Left lung (tissue), 10 donors: ENCODE results near the gene ANXA3. TPM values are rescaled to one million over a fixed set of nuclear protein-coding genes. Genes with fewer than 3 reads are reported as not detected.

Experiments used
- ATAC-seq: fragments of 200-7000 bp; cut with Tn5 transposase; one replicate; pipeline ENCODE4 v1.9.1; 2020; ENCODE audit warnings: moderate library complexity
- DNase-seq, 4 donors: peaks; one replicate each; pipeline ENCODE4 v3.0.0-alpha.2; 2013 to 2020
- H3K27ac ChIP-seq, 2 donors: fragments of 200-600 bp; sonication (generic) in 1 of 2; one replicate each; pipeline versions ENCODE4 v1.5.0 to v1.8.0; 2020 to 2021
- H3K27me3 ChIP-seq, 2 donors: fragments of 200-600 bp; sonication (generic) in 1 of 2; one replicate each; pipeline versions ENCODE4 v1.5.0 to v1.8.0; 2020 to 2021
- H3K36me3 ChIP-seq, 2 donors: fragments of 200-600 bp; sonication (generic) in 1 of 2; one replicate each; pipeline versions ENCODE4 v1.5.0 to v1.8.0; 2020 to 2021
- H3K4me1 ChIP-seq, 2 donors: fragments of 200-600 bp; one replicate each; pipeline ENCODE4 v1.8.0; 2021
- H3K4me3 ChIP-seq, 2 donors: fragments of 200-600 bp; sonication (generic) in 1 of 2; one replicate each; pipeline versions ENCODE4 v1.5.0 to v1.8.0; 2020 to 2021; ENCODE audit warnings: mild to moderate bottlenecking in 1 of 2
- H3K9me3 ChIP-seq, 2 donors: fragments of 200-600 bp; sonication (generic) in 1 of 2; one replicate each; pipeline versions ENCODE4 v1.5.0 to v1.8.0; 2020 to 2021
- intact Hi-C, 2 donors: fragments of 100-400 bp; cut with DNase I; formaldehyde crosslinking; loops; one replicate each; pipeline versions ENCODE4 v1.11.2 to v1.14.2; 2022
- polyA plus RNA-seq, 6 donors: library from polyadenylated mRNA; unstranded; fragments of 120-200 nt; gene quantifications; one replicate each; pipeline ENCODE4 v1.2.1, GENCODE V29; 2013; ENCODE audit not compliant: insufficient read length in 6 of 6
- total RNA-seq, 2 donors: library from RNA; stranded (reverse); fragmentation: NEBNext Ultra II Directional; extraction: Animal tissue kit (Norgen Biotek cat#: 25700); gene quantifications; one replicate each; pipeline ENCODE4 v1.2.1, GENCODE V29; 2021
- TF ChIP-seq, protein P1 (sequence below), 2 donors: fragments of 200-600 bp; sonication (generic) in 1 of 2; IDR thresholded peaks; one replicate each; pipeline versions ENCODE4 v1.5.0 to v1.8.0; 2021; ENCODE audit warnings: antibody characterized with exemption in 2 of 2
- donor health status: DM: no; HTN: yes; CAD: no.
- donor health status: DM: no; HTN: no; CAD: no.

Gene ANXA3
- total and polyA plus RNA-seq, 8 donors, result 70.4 to 159 (median 112) TPM

DNA sequence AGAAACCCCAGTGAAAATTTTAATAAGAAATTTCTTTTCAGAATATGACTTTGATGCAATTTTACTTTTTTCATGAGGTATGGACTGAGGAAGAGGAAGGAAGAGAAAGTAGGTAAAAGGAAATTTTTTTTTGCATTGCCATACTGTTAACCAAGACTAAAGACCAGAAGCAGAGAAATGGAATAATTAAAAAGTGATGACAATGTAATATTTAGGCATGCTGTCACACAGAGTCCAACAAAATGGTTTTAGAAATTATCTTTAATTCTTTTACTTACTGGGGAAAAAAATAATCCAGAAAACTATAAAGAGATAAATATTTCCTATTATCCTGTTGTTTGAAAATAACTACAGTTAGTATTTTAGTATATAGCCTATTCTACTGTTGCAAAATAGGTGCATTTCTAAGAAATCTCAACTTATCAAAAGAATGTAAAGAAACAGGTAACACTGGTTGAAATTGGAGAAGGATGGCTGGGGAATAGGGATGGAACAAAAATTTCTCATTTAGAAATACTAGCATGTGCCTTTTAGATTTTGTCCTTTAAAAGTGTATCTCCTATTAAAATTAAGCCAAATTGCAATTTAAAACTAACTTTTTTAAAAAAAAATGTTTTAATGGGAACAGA lies 92.6 kb downstream of the ANXA3 start:
- Histone ChIP-seq H3K36me3 (no peaks in the 10 kb centered on the region), H3K9me3 (no peaks in the 10 kb centered on the region), H3K4me3 (no peak overlapping the region), H3K27ac (peak overlapping the region in 1 of 2 donors; percentile 92), H3K4me1 (peaks cover 10 to 55% of the 10 kb centered on the region in 2 donors), H3K27me3 (no peaks in the 10 kb centered on the region)
- DNase-seq, result no peak
- ATAC-seq, result no peak
- TF ChIP-seq, protein P1, sequence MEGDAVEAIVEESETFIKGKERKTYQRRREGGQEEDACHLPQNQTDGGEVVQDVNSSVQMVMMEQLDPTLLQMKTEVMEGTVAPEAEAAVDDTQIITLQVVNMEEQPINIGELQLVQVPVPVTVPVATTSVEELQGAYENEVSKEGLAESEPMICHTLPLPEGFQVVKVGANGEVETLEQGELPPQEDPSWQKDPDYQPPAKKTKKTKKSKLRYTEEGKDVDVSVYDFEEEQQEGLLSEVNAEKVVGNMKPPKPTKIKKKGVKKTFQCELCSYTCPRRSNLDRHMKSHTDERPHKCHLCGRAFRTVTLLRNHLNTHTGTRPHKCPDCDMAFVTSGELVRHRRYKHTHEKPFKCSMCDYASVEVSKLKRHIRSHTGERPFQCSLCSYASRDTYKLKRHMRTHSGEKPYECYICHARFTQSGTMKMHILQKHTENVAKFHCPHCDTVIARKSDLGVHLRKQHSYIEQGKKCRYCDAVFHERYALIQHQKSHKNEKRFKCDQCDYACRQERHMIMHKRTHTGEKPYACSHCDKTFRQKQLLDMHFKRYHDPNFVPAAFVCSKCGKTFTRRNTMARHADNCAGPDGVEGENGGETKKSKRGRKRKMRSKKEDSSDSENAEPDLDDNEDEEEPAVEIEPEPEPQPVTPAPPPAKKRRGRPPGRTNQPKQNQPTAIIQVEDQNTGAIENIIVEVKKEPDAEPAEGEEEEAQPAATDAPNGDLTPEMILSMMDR (IDR thresholded peaks at IDR 0.05), result no peak
- intact Hi-C loops, result loop anchor here in 1 of 2 donors (10.0 kb wide), 1 partner anchor 131 kb away; the partner anchor contains the start of gene BMP2K

GRCh38 chr4:78644744-78645330 lies 93.3 kb downstream of the ANXA3 start:
- Histone ChIP-seq H3K4me3 (no peak overlapping the region), H3K27me3 (no peaks in the 10 kb centered on the region), H3K4me1 (peaks cover 10 to 61% of the 10 kb centered on the region in 2 donors), H3K27ac (peak overlapping the region; percentile 78 to 92), H3K36me3 (no peaks in the 10 kb centered on the region), H3K9me3 (no peaks in the 10 kb centered on the region)
- intact Hi-C loops, result loop anchor here in 1 of 2 donors (10.0 kb wide), 1 partner anchor 130 kb away; the partner anchor contains the start of gene BMP2K
- TF ChIP-seq, protein P1 (IDR thresholded peaks at IDR 0.05), result peak; percentile 92 to 93
- DNase-seq (peak in 2 of 4 donors; percentile 68 to 73), ATAC-seq (peak; percentile 92)

DNA sequence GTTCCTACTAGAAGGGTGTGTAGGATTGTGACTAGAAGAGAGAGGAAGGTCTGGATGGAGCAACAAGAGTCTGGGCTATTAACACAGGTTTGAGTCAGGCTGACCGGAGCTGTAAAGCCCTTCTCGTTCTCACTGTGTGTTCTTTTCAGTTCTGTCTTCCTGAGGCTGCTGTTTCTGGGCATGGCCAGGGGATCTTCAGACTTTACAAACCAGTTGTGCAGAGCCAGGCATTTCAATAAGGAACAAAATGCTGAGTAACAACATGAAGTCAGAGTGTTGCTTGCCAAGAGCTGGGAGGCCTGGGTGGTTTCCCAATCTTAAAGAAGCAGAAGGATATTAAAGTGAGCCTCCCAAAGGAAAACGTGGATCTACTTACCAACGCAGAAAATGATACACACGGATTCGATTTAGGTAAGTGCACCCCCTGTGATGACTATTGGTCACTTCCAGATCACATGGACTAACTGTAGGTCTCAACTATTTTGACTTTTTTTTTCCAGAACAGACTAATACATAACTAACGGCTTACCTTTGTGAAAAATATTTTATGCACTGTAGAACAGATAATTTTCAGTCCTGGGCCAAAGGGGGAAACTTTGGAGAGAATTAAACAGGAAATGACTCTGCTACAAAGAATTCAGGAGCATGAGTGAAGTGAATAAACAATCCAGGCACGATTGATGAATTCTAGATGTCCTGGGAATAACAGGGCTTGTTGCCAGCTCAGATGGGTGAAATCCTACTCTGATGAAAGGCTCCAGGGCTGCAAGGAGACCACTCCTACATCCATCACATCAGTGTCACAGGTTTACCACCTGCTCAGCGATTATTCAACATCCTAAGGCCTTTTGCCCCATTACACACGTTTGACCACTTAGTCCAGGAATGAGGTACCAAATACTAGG lies 94.5 kb downstream of the ANXA3 start:
- H3K27me3 ChIP-seq, result no peaks in the 10 kb centered on the region
- TF ChIP-seq, protein P1 (IDR thresholded peaks at IDR 0.05), result no peak
- peak overlapping the region; percentile 78 to 92 for H3K27ac ChIP-seq
- H3K36me3 ChIP-seq, result no peaks in the 10 kb centered on the region
- DNase-seq (peak in 3 of 4 donors; percentile 70 to 89 (median 80)), ATAC-seq (peak; percentile 81)
- H3K9me3 ChIP-seq, result no peaks in the 10 kb centered on the region
- intact Hi-C loops, result loop anchor here in 1 of 2 donors (10.0 kb wide), 1 partner anchor 129 kb away; the partner anchor contains the start of gene BMP2K
- H3K4me3 ChIP-seq, result peak overlapping the region in 1 of 2 donors; percentile 21
- H3K4me1 ChIP-seq, result peaks cover 14 to 74% of the 10 kb centered on the region in 2 donors

DNA sequence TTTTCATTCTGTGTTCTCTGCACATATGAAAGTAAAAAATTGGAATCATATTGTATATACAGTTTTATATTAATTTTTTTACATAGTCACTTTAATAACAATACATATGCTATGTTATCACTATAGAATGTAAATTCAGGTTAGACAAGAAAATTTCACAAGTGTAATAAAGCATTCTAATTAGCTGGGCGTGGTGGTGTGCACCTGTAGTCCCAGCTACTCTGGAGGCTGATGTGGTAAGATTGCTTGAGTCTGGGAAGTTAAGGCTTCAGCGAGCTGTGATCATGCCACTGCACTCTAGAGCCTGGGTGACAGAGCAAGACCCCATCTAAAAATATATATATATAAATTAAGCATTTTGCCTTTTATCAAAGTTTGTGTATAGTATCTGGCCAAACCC lies 95.7 kb downstream of the ANXA3 start:
- Histone ChIP-seq H3K36me3 (no peaks in the 10 kb centered on the region), H3K4me3 (no peak overlapping the region), H3K9me3 (no peaks in the 10 kb centered on the region), H3K27me3 (no peaks in the 10 kb centered on the region), H3K27ac (no peak overlapping the region), H3K4me1 (peaks cover 17 to 85% of the 10 kb centered on the region in 2 donors)
- ATAC-seq, result no peak
- intact Hi-C loops, result loop anchor here in 1 of 2 donors (10.0 kb wide), 1 partner anchor 128 kb away; the partner anchor contains the start of gene BMP2K
- DNase-seq, result no peak
- TF ChIP-seq, protein P1 (IDR thresholded peaks at IDR 0.05), result no peak
